Measurements from ENCODE around the gene RXRA. TPM values are rescaled to one million over a fixed set of nuclear protein-coding genes. Genes with fewer than 3 reads are reported as not detected.

Gene RXRA
- total and polyA plus RNA-seq, 12 donors, result 5.5 to 114 (median 71.3) TPM

- peak; percentile 90 to 98 (median 96) for DNase-seq
- no peaks in the 10 kb centered on the region for H3K9me3 ChIP-seq (replicated peaks in 1 of 3)
- intact Hi-C loops (cut with DNase I), result loop anchor here in 1 of 2 donors (2.0 kb wide), 1 partner anchor 289 kb away; no protein-coding TSS in a partner anchor
- H3K4me1 ChIP-seq (replicated peaks in 1 of 2), result no peaks in the 10 kb centered on the region
- H3K36me3 ChIP-seq (replicated peaks in 1 of 2), result no peaks in the 10 kb centered on the region
- no peak overlapping the region for H3K27ac ChIP-seq
- H3K4me3 ChIP-seq, result no peak overlapping the region
- no peaks in the 10 kb centered on the region for H3K27me3 ChIP-seq
- peak; percentile 74 to 97 (median 93) for TF ChIP-seq CTCF (IDR thresholded peaks at IDR 0.05)
- no peak for TF ChIP-seq POLR2A (IDR thresholded peaks at IDR 0.05)
- 15 to 39% (median 18%) methylated on average over 6 to 10 of the region's 10 CpGs for WGBS, 4 donors
These were observed 123.1 kb downstream of the RXRA start for GRCh38 chr9:134449180-134449916.

DNA sequence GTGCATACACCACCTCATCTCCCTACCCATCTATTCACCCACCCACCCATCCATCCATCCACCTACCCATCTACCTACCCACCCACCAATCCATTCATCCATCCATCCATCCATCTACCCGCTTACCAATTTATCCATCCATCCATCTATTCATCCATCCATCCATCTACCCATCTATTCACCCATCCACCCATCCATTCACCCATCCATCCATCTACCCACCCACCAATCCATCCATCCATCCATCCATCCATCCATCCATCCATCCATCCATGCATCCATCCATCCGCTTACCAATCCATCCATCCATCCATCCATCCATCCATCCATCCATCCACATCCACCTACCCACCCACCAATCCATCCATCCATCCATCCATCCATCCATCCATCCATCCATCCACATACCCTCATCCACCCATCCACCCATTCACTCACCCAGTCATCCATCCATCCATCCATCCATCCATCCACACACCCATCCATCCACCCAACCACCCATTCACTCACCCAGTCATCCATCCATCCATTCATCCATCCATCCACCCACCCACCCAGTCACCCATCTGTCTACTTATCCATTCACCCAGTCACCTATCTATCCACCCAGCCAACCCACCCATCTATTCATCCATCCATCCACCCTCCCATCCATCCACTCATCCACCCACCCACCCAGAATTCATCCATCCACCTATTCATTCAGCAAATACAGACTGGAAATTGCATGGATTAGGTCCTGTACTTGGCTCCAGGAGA lies 125.6 kb downstream of the RXRA start:
- no peak for TF ChIP-seq CTCF (IDR thresholded peaks at IDR 0.05)
- no peak for TF ChIP-seq POLR2A (IDR thresholded peaks at IDR 0.05)
- intact Hi-C loops (cut with DNase I), result loop anchor here (5.0 to 10.0 kb wide), 2 partner anchors 183 to 285 kb away; no protein-coding TSS in a partner anchor

DNA sequence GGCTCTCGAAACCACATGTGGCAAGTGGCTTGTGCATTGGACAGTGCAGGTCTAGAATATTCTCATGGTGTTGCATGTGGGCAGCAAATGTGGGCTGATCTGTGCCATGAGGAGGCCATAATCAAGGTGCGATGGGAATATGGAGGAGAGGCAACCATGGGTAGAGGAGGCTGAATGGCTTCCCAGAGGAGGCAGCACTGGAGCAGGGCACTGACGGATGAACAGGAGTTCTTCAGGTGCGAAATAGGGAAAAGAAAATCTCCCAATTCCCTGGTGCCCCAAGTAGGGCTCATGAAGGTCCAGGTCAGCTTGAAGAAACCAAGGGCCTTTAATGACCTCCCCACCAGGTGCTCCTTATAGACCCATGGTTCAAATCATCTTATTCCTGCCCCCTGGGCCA lies 126.5 kb downstream of the RXRA start:
- intact Hi-C loops (cut with DNase I), result loop anchor here (5.0 to 10.0 kb wide), 2 partner anchors 182 to 285 kb away; no protein-coding TSS in a partner anchor
- no peak for DNase-seq
- no peak overlapping the region for H3K27ac ChIP-seq
- H3K36me3 ChIP-seq (replicated peaks in 1 of 2), result no peaks in the 10 kb centered on the region
- TF ChIP-seq CTCF (IDR thresholded peaks at IDR 0.05), result no peak
- no peak for TF ChIP-seq POLR2A (IDR thresholded peaks at IDR 0.05)
- no peak overlapping the region for H3K4me3 ChIP-seq
- no peaks in the 10 kb centered on the region for H3K27me3 ChIP-seq
- H3K9me3 ChIP-seq (replicated peaks in 1 of 3), result no peaks in the 10 kb centered on the region
- 83 to 97% (median 90%) methylated on average over 4 of the region's 4 CpGs for WGBS, 4 donors
- H3K4me1 ChIP-seq (replicated peaks in 1 of 2), result peaks cover 0 to 11% of the 10 kb centered on the region in 2 donors

More for the DNA sequence above, 125.6 kb downstream of the RXRA start:
- Histone ChIP-seq H3K4me1 (replicated peaks in 1 of 2) (peaks cover 0 to 10% of the 10 kb centered on the region in 2 donors), H3K4me3 (no peak overlapping the region), H3K9me3 (replicated peaks in 1 of 3) (no peaks in the 10 kb centered on the region), H3K36me3 (replicated peaks in 1 of 2) (no peaks in the 10 kb centered on the region), H3K27ac (no peak overlapping the region), H3K27me3 (no peaks in the 10 kb centered on the region)
- DNase-seq, result no peak
- 83 to 98% (median 89%) methylated on average over 2 of the region's 2 CpGs for WGBS, 4 donors

- H3K9me3 ChIP-seq (replicated peaks in 1 of 3), result no peaks in the 10 kb centered on the region
- intact Hi-C loops (cut with DNase I), result loop anchor here (5.0 to 10.0 kb wide), 2 partner anchors 181 to 283 kb away; no protein-coding TSS in a partner anchor
- peak overlapping the region in 1 of 5 donors; percentile 91 for H3K27ac ChIP-seq
- no peak for DNase-seq
- peaks cover 0 to 11% of the 10 kb centered on the region in 2 donors for H3K4me1 ChIP-seq (replicated peaks in 1 of 2)
- no peak overlapping the region for H3K4me3 ChIP-seq
- no peaks in the 10 kb centered on the region for H3K27me3 ChIP-seq
- H3K36me3 ChIP-seq (replicated peaks in 1 of 2), result no peaks in the 10 kb centered on the region
- no peak for TF ChIP-seq CTCF (IDR thresholded peaks at IDR 0.05)
- no peak for TF ChIP-seq POLR2A (IDR thresholded peaks at IDR 0.05)
- 87 to 94% (median 89%) methylated on average over 13 to 23 of the region's 23 CpGs for WGBS, 4 donors
These were observed 127.7 kb downstream of the RXRA start for GRCh38 chr9:134453776-134454475.

Data from adrenal gland (tissue), 12 donors.